HFF-Myc (cell line): ENCODE data around the gene EEF1AKMT1.

Experiments used
- DNase-seq: peaks from one replicate; pipeline ENCODE4 v3.0.0-alpha.2; 2011; ENCODE audit warnings: low read depth; ENCODE audit errors: extremely low read depth
- H3K4me3 ChIP-seq: replicated peaks from 2 replicates; pipeline ENCODE4 v1.5.1; 2011; ENCODE audit warnings: low read depth, mild to moderate bottlenecking, control low read depth, low read length
- CTCF ChIP-seq: IDR thresholded peaks from 2 replicates; pipeline ENCODE4 v1.5.1; 2012; ENCODE audit warnings: mild to moderate bottlenecking, low read depth, low read length, control low read depth; ENCODE audit errors: missing control alignments

EEF1AKMT1 gene

GRCh38 chr13:20773194-20774080 is at the start of gene EEF1AKMT1:
Gene EEF1AKMT1, minus strand, starts transcription at chr13:20773961. Its CDS starts 16,363 bp downstream, at chr13:20757598.
- H3K4me3 ChIP-seq = peak within 1 kb of the TSS; percentile 68
- no peak for TF ChIP-seq CTCF

GRCh38 chr13:20823071-20823470 is 49.3 kb upstream of the EEF1AKMT1 start:
- TF ChIP-seq CTCF = no peak
- no peak for DNase-seq
- no peak overlapping the region for H3K4me3 ChIP-seq

More at GRCh38 chr13:20773194-20774080, at the start of gene EEF1AKMT1:
- DNase-seq = peak; percentile 66

DNA sequence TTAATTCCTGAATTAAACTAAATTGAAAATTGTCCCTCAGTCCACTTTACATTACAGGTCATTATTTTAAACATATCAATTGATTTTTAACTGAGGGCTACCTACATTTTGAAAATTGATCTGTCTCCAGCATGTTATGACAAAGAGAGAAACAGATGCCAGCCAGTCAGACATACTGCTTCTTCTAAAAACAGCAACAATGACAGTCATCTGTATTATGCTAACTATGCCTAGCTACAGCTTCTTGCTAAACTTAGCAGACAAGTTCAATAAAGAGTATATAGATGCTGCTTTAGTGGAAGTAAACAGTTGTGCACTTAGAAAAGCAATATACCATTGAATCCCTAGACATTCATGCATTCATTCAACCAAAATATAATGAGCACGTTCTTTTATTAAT is 48.6 kb upstream of the EEF1AKMT1 start:
- DNase-seq = no peak
- TF ChIP-seq CTCF = no peak
- no peak overlapping the region for H3K4me3 ChIP-seq

GRCh38 chr13:20819715-20820114 is 46.0 kb upstream of the EEF1AKMT1 start:
- no peak for TF ChIP-seq CTCF
- no peak overlapping the region for H3K4me3 ChIP-seq
- DNase-seq = no peak

DNA sequence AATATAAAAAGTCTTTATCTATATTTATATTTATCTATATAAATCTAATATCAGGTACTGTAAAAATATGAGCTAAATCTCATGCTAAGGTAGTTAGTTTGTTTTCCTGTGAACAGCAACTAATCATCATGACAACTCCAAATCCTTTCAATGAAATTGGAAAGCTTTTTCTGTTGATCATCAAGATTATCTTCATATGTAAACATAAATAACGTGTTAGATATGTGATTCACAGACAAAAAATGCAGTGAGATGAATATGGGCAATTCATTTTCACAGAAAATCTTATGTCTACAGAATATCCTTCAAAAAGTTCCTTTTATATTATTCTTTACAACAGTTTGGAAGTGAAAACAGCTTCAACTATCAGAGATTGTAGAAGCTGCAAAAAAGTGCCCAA is 41.7 kb upstream of the EEF1AKMT1 start:
- H3K4me3 ChIP-seq = no peak overlapping the region
- no peak for DNase-seq
- TF ChIP-seq CTCF = no peak

GRCh38 chr13:20814224-20814910 is 40.6 kb upstream of the EEF1AKMT1 start:
- peak overlapping the region; percentile 8; the same call in 1 of the 2 replicates for H3K4me3 ChIP-seq
- peak; percentile 86 for DNase-seq
- no peak for TF ChIP-seq CTCF
